Choroid plexus epithelial cell (primary cell): ENCODE data around the gene MAGEB16.

Source experiments
- DNase-seq: peaks from one replicate; pipeline ENCODE4 v3.0.0-alpha.2; 2010; ENCODE audit warnings: low read depth
- H3K4me3 ChIP-seq: 2 replicates; pipeline ENCODE4 v1.5.1; 2011; ENCODE audit warnings: low read depth, mild to moderate bottlenecking, control low read depth, low read length, moderate library complexity
- TF ChIP-seq, protein P1 (sequence below): conservative IDR thresholded peaks from 2 replicates; pipeline ENCODE4 v1.5.1; 2011; ENCODE audit warnings: low read depth, mild to moderate bottlenecking, control low read depth, inconsistent platforms, low read length, moderate library complexity

Gene MAGEB16

DNA sequence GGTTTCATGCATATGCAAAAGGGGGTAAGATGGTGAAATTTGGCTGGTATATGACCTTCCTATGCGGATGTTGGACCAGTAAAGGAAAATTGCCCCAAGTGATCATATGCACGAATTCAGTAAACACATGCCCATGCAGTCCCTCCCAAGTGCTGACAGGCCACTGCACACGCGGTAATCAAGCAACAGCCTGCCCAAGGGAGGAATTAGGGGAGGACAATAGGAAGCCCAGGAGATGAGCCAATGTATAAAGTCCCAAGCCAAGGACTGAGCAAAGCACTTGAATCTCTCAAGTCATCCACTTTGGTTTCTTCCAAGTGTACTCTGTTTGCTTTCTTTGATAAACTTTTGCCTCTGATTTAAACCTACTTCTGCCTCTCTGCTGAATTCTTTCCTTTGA is 21.1 kb downstream of the MAGEB16 start:
- no peak overlapping the region for H3K4me3 ChIP-seq
- TF ChIP-seq, protein P1, sequence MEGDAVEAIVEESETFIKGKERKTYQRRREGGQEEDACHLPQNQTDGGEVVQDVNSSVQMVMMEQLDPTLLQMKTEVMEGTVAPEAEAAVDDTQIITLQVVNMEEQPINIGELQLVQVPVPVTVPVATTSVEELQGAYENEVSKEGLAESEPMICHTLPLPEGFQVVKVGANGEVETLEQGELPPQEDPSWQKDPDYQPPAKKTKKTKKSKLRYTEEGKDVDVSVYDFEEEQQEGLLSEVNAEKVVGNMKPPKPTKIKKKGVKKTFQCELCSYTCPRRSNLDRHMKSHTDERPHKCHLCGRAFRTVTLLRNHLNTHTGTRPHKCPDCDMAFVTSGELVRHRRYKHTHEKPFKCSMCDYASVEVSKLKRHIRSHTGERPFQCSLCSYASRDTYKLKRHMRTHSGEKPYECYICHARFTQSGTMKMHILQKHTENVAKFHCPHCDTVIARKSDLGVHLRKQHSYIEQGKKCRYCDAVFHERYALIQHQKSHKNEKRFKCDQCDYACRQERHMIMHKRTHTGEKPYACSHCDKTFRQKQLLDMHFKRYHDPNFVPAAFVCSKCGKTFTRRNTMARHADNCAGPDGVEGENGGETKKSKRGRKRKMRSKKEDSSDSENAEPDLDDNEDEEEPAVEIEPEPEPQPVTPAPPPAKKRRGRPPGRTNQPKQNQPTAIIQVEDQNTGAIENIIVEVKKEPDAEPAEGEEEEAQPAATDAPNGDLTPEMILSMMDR = no peak
- no peak for DNase-seq

DNA sequence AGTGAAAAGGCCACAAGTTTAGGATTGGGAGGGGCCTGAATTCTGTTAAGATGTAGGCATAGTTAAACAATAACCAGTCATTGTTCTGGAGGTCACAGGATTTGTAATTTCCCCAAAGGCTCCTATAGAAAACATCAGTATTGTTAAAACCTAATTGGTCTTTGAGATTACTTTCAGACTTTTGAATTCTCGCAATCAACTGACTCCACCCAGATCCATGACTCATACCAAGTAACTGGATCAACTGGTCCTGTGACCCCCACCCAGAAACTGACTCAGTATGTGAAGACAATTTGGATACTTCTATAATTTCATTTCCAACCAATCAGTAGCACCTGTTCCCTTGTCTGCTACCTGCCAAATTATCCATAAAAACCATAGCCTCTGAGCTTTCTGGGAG is 28.4 kb downstream of the MAGEB16 start:
- H3K4me3 ChIP-seq = no peak overlapping the region
- TF ChIP-seq, protein P1 = no peak
- DNase-seq = no peak

DNA sequence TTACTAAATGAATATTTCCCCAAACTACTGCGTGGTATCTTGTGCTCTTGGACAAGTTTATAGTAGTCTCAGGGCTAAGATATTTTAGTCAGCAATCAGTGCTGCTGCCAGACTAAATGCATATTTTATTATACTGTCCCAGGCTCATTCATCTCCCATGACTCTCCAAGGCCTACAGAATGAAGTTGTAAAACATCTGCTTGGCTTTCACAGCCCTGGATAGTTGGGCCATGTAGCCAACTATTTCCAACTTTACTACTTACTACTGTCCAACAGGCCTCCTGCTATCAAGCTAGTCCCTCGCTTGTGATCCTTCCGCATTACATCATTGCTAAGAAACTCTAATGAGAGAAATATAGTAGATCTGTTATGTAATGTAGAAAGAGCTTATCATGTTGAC is 31.4 kb downstream of the MAGEB16 start:
- no peak for DNase-seq
- TF ChIP-seq, protein P1 = no peak
- no peak overlapping the region for H3K4me3 ChIP-seq

DNA sequence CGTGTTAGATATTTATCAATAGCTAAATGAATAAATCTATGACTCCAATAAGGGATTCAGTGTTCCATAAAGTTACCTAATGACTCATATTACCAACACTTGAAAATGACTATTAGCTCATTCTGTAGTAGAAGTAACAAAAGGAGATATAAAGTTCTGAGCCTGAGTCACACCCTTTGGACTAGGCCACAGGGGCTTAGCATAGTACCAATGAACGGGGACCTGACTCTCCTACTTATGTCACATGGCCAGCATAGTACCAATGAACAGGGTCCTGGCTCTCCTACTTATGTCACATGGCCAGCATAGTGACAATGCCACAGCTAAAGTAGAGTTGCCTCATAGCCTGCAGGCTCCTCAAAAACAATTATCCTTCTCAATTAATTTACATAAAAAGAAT is 43.7 kb downstream of the MAGEB16 start:
- DNase-seq = no peak
- H3K4me3 ChIP-seq = no peak overlapping the region
- TF ChIP-seq, protein P1 = no peak

DNA sequence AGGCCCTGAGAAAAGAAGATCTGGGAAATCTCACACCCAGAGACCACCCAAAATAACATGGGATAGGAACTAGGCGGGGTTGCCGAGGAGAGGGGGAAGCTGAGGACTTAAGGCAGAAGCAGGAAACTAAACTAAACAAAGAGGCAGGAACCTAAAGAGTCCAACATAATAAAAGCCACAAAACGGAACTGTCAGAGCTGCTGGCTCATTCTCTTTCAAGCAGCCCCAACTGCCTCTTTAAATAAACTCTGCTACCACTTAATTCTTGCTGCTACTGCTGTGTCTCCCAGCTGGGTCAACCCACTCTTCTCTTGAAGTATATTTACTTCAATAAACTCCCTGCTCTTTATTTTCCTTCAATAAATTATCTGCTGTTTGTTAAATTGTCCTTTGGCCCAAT is 44.5 kb downstream of the MAGEB16 start:
- no peak overlapping the region for H3K4me3 ChIP-seq
- TF ChIP-seq, protein P1 = no peak
- no peak for DNase-seq

DNA sequence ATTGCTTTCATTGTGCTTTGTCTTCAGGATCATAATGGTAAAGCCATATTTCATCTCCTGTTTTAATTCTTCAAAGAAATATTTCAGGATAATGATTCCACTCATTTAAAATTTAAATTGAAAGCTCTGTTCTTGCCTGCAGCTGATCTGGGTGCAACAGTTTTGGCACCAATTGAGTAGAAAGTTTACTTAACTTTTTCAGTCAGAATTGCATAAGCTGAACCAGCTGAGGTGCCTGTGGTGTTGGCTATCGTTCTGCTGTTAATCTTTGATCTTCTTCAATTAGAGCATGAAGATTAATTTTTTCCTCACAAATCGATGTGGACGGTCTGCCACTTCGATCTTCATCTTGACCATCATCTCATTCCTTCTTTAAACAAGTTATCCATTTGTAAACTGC is 49.6 kb downstream of the MAGEB16 start:
- no peak for DNase-seq
- no peak overlapping the region for H3K4me3 ChIP-seq
- TF ChIP-seq, protein P1 = no peak
